Measurements from ENCODE around the gene TBC1D19.

DNA sequence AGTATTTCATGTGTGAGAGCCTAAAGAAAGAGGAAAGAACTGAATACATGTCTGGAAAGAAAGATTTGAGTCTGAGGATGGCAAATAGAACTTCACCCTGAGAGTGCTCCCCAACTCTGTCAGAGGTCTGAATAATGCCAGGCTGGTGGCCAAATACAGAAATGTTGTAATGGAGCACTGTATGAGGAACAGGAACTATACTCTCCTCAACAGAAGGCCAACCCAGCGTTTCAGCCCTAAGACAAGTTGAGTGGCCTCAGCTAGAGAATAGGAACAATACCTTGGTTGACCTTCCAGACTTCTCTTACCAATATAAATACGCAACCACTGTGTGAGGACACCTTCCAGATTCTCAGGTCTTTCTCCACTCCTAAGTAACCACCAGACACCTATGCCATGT lies 182.3 kb downstream of the TBC1D19 start:
- TF ChIP-seq, protein P1, sequence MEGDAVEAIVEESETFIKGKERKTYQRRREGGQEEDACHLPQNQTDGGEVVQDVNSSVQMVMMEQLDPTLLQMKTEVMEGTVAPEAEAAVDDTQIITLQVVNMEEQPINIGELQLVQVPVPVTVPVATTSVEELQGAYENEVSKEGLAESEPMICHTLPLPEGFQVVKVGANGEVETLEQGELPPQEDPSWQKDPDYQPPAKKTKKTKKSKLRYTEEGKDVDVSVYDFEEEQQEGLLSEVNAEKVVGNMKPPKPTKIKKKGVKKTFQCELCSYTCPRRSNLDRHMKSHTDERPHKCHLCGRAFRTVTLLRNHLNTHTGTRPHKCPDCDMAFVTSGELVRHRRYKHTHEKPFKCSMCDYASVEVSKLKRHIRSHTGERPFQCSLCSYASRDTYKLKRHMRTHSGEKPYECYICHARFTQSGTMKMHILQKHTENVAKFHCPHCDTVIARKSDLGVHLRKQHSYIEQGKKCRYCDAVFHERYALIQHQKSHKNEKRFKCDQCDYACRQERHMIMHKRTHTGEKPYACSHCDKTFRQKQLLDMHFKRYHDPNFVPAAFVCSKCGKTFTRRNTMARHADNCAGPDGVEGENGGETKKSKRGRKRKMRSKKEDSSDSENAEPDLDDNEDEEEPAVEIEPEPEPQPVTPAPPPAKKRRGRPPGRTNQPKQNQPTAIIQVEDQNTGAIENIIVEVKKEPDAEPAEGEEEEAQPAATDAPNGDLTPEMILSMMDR (conservative IDR thresholded peaks at IDR 0.05; ENCODE audit: low read depth, low read length): no peak
- TF ChIP-seq, protein P2, sequence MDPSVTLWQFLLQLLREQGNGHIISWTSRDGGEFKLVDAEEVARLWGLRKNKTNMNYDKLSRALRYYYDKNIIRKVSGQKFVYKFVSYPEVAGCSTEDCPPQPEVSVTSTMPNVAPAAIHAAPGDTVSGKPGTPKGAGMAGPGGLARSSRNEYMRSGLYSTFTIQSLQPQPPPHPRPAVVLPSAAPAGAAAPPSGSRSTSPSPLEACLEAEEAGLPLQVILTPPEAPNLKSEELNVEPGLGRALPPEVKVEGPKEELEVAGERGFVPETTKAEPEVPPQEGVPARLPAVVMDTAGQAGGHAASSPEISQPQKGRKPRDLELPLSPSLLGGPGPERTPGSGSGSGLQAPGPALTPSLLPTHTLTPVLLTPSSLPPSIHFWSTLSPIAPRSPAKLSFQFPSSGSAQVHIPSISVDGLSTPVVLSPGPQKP (IDR thresholded peaks at IDR 0.05; ENCODE audit: borderline replicate concordance, low read depth, low read length): no peak

All from IMR-90 (cell line).